ENCODE measurements around the gene WNT5B. TPM values are rescaled to one million over a fixed set of nuclear protein-coding genes. Genes with fewer than 3 reads are reported as not detected.

The WNT5B gene
- polyA plus RNA-seq, 1 donor, result 34.3 TPM

DNA sequence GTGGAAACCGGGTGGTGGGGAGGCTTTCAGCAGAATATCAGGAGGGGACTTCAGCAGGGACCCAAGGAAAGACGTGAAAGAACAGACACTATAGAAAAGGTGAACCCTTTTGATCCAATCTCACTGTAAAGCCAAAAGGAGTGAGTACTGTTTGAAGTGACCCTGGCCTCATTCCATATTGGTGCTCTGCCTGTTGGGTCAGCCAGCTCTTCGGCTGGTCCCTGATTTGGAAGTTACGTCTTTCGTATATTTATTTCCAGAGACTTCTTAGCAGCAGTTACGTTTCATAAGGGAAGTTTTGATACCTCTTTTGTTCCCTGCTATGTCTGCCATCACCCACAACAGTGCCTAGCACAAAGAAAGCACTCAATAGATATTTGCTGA, 21.9 kb downstream of the WNT5B start:
- DNase-seq (ENCODE audit: low read depth), result no peak

- DNase-seq (ENCODE audit: low read depth), result no peak
These were observed 22.9 kb downstream of the WNT5B start for GRCh38 chr12:1651946-1652345.

DNA sequence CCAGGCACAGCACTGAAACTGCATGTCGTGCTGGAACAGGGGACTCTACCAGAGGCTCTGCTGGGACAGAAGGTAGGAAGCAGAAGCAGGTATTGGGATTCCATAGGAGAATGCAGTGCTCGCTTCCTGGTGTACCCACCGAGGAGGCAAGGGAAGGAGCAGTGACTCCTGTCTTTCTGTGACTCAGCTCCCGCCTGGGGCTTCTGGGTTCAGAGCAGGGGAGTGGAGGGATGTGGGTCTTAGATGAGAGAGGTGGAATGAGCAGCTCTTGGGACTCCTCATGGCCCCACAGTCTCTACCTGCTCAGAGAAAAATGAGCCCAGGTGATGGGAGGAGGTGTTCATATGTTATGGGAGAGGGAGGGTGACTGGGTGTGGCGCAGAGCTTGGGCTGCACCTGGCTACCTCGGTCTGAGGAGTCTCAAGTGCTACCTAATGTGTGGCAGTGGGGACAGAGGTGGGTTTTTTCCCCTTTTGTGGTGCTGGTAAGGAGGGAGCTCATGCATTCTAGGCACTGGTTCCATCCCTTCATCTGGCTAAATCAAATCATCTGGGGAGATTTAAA, 26.3 kb downstream of the WNT5B start:
- no peak for DNase-seq (ENCODE audit: low read depth)

- no peak for DNase-seq (ENCODE audit: low read depth)
These were observed 27.9 kb downstream of the WNT5B start for GRCh38 chr12:1656902-1657301.

DNA sequence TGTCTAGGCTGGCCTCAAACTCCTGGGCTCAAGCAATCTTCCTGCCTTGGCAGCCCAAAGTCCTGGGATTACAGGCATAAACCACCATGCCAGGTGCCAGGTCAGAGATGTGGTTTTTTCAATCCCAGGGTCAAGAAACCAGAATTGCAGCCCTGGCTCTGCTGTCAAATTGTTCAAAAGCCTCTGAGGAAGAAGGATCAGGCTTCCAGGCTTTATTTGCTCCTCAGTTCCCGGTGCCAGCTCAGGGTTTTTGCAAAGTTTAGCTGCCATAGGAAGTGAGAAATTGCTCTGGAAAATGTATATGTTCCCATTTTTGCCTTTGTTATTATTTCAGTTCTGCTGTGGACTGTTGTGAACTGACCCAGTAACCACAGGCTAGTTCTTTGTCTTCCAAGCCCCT, 28.7 kb downstream of the WNT5B start:
- no peak for DNase-seq (ENCODE audit: low read depth)

- no peak for DNase-seq (ENCODE audit: low read depth)
These were observed 31.5 kb downstream of the WNT5B start for GRCh38 chr12:1660304-1661187.

- no peak for DNase-seq (ENCODE audit: low read depth)
These were observed 32.7 kb downstream of the WNT5B start for GRCh38 chr12:1661553-1662335.

DNA sequence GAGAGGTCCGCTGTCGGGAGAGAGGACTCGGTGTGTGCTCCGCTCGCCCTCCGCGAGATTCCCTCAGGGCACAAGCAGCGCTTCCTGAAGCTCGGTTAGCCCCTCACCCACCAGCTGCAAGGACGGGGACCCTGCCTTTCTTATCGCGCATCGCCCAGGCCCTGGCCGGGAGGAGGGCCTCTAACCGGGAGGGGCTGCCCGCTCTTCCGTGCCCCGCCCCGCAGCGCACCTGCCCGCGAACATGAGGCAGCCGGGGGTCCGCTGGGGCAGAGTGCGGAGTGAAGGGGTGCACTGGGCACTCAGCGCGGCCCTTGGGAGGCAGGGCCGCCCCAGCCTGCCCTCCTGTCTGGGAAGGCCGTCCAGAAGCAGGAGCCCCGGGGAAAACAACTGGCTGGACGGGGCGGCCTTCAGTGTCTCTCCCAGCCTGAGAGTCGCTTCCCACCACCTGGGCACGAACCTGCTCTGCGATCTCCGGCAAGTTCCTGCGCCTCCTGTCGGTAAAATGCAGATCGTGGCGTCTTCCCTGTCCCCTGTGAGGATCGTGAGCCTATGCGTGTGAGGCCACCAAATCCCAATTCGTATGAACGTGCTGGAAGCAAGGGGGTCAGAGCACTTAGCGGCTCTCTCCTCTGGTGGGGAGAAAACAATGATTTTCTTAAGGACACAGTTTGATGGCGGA, 33.9 kb downstream of the WNT5B start:
- DNase-seq (ENCODE audit: low read depth), result no peak

GRCh38 chr12:1663440-1664132, 34.6 kb downstream of the WNT5B start:
- DNase-seq (ENCODE audit: low read depth), result no peak

DNA sequence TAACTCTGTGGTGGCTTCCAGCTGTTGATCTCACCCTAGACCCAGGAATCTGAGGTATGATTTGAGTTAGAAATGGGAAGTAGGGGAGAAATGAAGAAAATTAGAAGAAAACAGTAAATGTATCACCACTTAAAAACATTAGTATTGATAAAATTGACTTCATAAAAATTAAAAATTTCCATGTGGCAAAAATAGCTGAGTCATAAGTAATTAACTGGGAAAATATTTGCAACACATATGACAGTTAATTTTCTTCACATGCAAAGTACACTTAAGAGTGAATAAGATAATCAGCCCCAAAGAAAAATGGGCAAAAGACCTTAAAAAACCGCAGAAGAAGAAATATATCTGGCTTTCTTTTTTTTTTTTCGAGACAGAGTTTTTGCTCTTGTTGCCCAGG, 36.3 kb downstream of the WNT5B start:
- DNase-seq (ENCODE audit: low read depth), result no peak

DNA sequence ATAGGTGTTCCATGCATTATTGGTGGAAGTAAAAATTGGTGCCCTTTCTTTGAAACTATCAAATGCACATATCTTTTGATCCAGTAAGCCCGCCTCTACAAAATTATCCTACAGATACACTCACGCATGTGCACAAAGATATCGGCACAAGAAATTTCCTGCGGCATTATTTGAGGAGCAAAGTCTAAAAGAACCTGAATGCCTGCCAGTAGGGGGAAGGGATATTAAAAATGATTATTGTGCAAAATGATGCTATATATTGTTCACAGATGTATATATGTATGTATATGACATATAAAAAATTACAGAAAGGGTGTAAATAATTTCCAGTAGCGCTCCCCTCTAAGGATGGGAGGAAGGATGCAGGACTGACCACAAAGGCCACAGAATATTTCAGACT, 37.2 kb downstream of the WNT5B start:
- DNase-seq (ENCODE audit: low read depth), result no peak

DNA sequence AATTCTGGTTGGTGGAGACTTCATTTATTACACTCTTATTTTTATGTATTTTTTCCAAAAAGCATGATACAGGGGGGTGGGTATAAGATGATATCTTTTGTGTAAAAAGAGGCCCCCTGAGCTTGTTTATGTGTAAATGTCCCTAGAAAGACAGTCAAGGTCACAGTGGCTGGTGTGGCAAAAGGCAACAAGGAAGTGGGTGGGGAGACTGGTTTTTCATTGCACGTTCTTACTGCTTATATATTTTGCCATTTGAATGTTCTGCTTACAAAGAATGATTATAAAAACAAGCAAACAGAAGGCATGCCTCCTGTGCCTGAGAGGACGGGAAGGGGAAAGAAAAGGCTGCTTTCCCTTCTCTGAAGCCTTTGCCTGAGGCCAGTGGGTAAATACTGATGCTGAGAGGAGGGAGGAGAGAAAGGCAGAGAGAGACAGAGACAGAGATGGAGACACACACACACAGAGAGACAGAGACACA, 37.7 kb downstream of the WNT5B start:
- DNase-seq (ENCODE audit: low read depth), result no peak

- no peak for DNase-seq (ENCODE audit: low read depth)
These were observed 40.0 kb downstream of the WNT5B start for GRCh38 chr12:1668833-1669543.

GRCh38 chr12:1670358-1671268, 41.6 kb downstream of the WNT5B start:
- DNase-seq (ENCODE audit: low read depth), result no peak

DNA sequence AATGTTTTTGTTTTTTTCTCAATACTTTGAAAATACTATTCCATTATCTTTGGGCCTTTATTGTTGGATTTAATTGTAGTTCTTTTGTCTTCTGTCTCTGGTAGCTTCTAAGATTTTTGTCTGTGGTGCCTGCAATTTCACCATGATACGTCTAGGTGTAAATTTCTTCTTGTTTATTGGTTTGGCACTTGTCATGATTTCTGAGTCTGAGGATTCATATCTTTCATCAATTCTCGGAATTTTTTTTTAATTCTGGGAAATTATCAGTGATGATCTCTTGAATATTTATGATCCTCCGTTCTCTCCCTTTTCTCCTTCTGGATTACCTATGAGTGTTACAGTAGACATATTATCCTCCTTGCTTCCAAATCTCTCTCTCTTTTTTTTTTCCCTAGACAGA, 47.0 kb downstream of the WNT5B start:
- DNase-seq (ENCODE audit: low read depth), result no peak

DNA sequence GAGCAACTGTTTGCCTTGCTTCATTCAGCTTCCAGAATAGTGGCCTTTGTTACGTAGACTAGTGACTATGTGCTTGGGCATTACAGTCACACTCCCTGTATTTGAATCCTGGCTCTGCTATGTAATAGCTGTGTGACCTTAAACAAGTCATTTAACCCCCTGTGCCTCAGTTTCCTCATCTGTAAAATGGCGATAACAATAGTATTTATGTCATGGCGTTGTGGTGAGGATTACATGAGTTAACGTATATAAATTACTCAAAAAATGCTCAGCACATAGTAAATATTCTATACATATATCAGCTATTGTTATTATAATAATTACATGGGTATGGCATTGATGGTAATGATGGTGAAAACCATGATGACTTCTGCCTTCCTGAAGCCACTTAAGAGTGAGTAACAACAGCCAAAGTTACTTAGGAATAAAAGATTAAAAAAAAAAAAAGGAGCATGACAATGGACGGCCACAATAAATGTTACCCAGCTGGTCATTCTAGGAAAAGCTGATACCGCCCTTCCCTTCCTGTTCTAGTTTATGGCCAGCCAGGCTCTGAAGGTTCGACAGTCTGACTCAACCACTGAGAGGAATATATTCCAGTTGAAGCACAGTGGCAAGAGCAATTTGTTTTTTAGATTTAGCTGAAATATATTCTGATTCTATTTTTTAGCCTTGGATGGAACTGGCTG, 51.9 kb downstream of the WNT5B start:
- no peak for DNase-seq (ENCODE audit: low read depth)

- no peak for DNase-seq (ENCODE audit: low read depth)
These were observed 52.4 kb downstream of the WNT5B start for GRCh38 chr12:1681493-1681807.

GRCh38 chr12:1688086-1688710, 59.2 kb downstream of the WNT5B start:
- DNase-seq (ENCODE audit: low read depth), result no peak
